AG04449 (cell line): ENCODE data around the gene CADM4.

Source experiments
- CTCF ChIA-PET: fragments of 350-600 bp; formaldehyde crosslinking; extraction: SDS; loops from one replicate; lab custom pipeline; 2021; ENCODE audit warnings: antibody characterized with exemption; lab: Yijun Ruan, JAX
- POLR2A ChIA-PET: fragments of 400-600, 350-600 bp; formaldehyde crosslinking; extraction: SDS; loops from one replicate; lab custom pipeline; 2020; ENCODE audit warnings: antibody characterized with exemption, inconsistent platforms; lab: Yijun Ruan, JAX
- DNase-seq: peaks from one replicate; pipeline ENCODE4 v3.0.0-alpha.2; 2010; ENCODE audit warnings: low read depth, low spot score
- H3K4me3 ChIP-seq: 2 replicates; pipeline ENCODE4 v1.5.1; 2011; ENCODE audit warnings: low read depth, mild to moderate bottlenecking, control low read depth, low read length
- CTCF ChIP-seq: IDR thresholded peaks from one replicate; pipeline ENCODE4 v1.5.1; 2011; ENCODE audit warnings: mild to moderate bottlenecking, moderate library complexity, low read length, control low read depth, inconsistent platforms; ENCODE audit not compliant: insufficient read depth; ENCODE audit errors: missing control alignments

Gene CADM4

GRCh38 chr19:43595605-43595998 lies 44.0 kb downstream of the CADM4 start:
- ChIA-PET POLR2A (interaction anchor here (0.6 to 1.7 kb wide), 4 partner anchors 11 to 80 kb away, joined by 3 to 6 read pairs (median 4); no protein-coding TSS in a partner anchor), CTCF (interaction anchor here (1.4 to 4.9 kb wide), 15 partner anchors 12 to 217 kb away, joined by 3 to 68 read pairs (median 7); no protein-coding TSS in a partner anchor)

DNA sequence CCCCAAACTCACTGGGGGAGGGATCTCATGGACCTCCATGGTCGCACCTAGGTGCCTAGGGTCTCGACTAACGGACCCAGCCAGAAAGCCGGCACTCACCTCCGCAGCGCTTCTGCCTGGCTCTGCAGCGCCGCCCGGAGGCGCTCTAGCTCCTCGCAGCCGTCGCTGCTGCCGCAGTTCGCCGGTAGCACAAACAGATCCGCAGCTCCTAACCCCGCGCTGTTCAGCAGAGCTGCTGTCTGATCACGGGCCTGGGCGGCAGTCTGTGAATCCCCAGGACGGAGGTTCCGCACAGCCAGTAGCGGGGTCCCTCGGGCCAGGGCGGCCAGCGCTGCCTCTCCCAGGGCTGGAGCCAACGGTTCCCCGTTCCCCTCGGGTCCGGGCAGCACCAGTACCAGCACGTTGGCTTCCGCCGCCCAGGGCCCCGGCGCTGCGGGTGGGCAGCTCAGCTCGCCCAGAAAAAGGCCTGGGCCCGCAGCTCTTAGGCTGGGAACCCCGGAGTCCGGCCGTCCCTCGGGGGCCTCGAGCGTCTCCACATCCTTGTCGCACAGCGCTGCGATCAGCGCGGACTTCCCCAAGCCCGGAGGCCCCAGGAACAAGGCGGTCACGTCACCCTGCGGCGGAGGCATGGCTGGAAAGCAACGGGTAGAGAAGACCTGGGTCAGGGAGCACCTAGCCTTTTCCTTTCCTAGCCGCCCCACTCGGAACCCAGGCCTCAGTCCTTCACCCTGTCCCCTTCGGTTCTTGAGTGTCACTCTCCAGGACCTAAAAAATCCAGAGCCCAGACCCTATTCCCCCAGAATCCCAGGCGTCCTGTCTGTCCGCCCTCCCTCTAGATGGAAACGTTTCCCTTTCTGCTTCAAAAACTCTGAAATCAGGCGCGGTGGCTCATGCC lies 44.7 kb downstream of the CADM4 start:
- no peak for DNase-seq
- peak; percentile 92 for TF ChIP-seq CTCF
- ChIA-PET POLR2A (interaction anchor here (0.5 to 1.7 kb wide), 4 partner anchors 20 to 99 kb away, joined by 4 read pairs; partner anchors contain the start of gene XRCC1), CTCF (interaction anchor here (0.7 to 4.9 kb wide), 32 partner anchors 9 to 1639 kb away, joined by 3 to 68 read pairs (median 5); partner anchors contain the start of genes ETHE1, PINLYP, XRCC1 and ZNF575)
- H3K4me3 ChIP-seq = peak overlapping the region; percentile 76

More at GRCh38 chr19:43595605-43595998, 44.0 kb downstream of the CADM4 start:
- TF ChIP-seq CTCF = no peak
- H3K4me3 ChIP-seq = peak overlapping the region; percentile 76
- no peak for DNase-seq

GRCh38 chr19:43594081-43594697 lies 45.5 kb downstream of the CADM4 start:
- CTCF ChIA-PET = interaction anchor here (0.7 to 4.9 kb wide), 33 partner anchors 10 to 1638 kb away, joined by 3 to 68 read pairs (median 5); partner anchors contain the start of genes ETHE1, PINLYP, XRCC1 and ZNF575
- POLR2A ChIA-PET = interaction anchor here (0.5 to 1.0 kb wide), 3 partner anchors 19 to 98 kb away, joined by 4 read pairs; partner anchors contain the start of gene XRCC1
- H3K4me3 ChIP-seq = peak overlapping the region; percentile 76
- TF ChIP-seq CTCF = no peak
- no peak for DNase-seq

DNA sequence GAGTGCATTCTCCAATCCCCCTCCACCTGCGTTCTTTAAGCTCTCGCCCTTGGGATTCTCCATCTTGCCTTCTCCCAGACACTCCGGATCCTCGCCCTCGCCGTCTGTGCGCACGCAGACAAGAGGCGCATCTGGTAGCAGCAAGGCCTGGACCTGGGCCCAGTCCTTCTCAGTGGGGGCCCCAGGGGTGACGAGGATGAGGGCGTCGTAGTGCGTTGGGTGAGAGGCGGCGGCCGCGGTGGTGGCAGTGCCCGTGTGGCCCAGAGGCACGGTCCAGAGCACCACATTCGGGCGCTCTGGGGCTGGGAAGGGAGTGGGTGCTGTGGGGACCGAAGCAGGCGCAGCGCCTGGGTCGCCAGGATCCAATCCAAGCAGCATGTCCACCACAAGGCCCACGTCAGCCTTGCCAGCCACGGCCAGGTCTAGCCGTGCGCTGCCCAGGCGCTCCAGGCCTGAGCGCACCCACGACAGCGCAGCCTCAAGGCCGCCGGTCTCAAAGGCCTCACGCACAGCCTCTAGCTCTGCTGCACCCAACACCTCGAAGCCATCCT lies 46.8 kb downstream of the CADM4 start:
- ChIA-PET CTCF (interaction anchor here (0.7 to 4.9 kb wide), 7 partner anchors 9 to 217 kb away, joined by 3 to 68 read pairs (median 20); partner anchors contain the start of genes PINLYP and XRCC1), POLR2A (no interaction called here)
- TF ChIP-seq CTCF = no peak
- no peak overlapping the region for H3K4me3 ChIP-seq
- DNase-seq = no peak

- TF ChIP-seq CTCF = no peak
- H3K4me3 ChIP-seq = no peak overlapping the region
- DNase-seq = no peak
- CTCF ChIA-PET = no interaction called here
- POLR2A ChIA-PET = no interaction called here
Observed at GRCh38 chr19:43591904-43592772, 47.5 kb downstream of the CADM4 start.
